Activated T-helper 1 cell treated with anti-CD3 and anti-CD28 coated beads, Interleukin-2, amount 50 U/mL, for 16 hours (primary cell): ENCODE results near the gene ANKRD36B.
"Not testable (repeated sequence)": the region's sequence is repeated elsewhere in the genome, so short reads cannot be mapped to it uniquely, and the experiment has no call there.

Experiments
- DNase-seq, 2 donors: peaks; one replicate each; pipeline ENCODE4 v3.0.0-alpha.2; 2020; ENCODE audit warnings: low read depth in 1 of 2, low spot score in 1 of 2

ANKRD36B gene

DNA sequence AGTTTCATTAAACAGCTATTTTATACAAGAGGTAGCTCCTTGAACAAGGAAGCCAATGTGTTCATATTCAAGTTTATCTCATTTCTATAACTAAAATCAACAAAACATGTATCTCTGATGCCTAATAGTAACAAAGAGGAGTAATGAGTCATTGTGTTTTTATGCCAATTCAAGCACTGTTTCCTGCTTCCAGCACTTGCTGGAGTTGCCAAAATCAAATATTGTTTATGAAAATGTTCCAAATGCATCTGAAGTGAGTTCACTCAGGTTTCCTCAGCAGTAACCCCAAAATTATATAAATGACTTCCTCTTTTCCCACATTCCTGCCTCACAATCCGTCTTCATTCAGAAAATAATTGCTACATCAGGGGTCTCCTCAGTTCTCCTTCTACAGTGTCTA lies 39.2 kb downstream of the ANKRD36B start:
- DNase-seq: not testable (repeated sequence)

DNA sequence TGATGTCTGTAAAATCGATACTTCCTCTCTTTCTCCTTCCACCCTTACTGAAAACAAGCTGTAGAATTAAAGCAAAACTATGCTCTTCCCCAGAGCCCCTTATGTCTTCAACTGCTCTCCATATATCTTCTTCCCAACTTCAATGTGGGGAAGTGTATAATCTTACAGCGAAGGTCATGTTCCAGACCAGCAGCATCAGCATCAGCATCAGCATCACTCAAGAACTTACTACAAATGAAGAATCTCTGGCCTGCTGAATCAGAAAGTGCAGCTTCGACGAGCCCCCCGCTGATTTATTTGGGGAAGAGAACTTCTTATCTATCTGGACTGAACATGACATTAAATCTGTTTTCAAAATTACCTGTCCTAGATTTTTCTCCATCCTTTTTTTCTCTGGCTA lies 40.6 kb downstream of the ANKRD36B start:
- DNase-seq: not testable (repeated sequence)

DNA sequence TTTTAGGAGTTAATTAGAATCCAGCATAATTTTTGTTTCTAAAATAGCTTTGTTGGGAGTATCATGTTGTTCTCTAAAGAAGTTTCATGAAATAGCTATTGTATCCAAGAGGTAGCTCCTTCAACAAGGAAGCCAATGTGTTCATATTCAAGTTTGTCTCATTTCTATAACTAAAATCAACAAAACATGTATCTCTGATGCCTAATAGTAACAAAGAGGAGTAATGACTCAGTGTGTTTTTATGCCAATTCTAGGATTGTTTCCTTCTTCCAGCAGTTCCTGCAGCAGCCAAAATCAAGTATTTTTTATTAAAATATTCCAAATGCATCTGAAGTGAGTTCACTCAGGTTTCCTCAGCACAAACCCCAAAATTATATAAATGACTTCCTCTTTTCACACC lies 41.1 kb downstream of the ANKRD36B start:
- DNase-seq: not testable (repeated sequence)

DNA sequence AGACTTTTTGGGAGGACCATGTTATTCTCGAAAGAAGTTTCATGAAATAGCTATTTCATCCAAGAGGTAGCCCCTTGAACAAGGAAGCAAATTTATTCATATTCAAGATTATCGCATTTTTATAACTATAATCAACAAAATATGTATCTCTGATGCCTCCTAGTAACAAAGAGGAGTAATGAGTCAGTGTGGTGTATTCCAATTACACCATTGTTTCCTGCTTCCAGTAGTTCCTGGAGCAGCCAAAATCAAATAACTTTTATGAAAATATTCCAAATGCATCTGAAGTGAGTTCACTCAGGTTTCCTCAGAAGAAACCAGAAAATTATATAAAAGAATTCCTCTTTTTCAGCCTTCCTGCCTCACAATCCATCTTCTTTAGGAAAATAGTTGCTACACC lies 43.0 kb downstream of the ANKRD36B start:
- no peak for DNase-seq

DNA sequence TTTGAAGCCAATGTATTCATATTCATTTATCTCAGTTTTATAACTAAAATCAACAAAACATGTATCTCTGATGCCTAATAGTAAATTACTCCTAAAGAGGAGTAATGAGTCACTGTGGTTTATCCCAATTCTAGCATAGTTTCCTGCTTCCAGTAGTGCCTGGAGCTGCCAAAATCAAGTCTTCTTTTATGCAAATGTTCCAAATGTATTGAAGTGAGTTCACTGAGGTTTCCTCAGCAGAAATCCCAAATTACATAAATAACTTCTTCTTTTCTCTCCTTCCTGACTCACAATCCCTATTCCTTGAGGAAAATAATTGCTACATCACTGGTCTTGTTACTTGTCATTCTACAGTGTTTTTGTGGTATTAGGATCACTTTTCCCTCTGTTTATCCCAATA lies 44.8 kb downstream of the ANKRD36B start:
- not testable (repeated sequence) for DNase-seq

DNA sequence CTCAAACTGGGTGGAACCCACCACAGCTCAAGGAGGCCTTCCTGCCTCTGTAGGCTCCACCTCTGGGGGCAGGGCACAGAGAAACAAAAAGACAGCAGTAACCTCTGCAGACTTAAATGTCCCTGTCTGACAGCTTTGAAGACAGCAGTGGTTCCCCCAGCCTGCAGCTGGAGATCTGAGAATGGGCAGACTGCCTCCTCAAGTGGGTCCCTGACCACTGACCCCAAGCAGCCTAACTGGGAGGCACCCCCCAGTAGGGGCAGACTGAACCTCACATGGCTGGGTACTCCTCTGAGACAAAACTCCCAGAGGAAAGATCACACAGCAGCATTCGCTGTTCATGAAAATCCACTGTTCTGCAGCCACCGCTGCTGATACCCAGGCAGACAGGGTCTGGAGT lies 63.8 kb downstream of the ANKRD36B start:
- DNase-seq: not testable (repeated sequence)

DNA sequence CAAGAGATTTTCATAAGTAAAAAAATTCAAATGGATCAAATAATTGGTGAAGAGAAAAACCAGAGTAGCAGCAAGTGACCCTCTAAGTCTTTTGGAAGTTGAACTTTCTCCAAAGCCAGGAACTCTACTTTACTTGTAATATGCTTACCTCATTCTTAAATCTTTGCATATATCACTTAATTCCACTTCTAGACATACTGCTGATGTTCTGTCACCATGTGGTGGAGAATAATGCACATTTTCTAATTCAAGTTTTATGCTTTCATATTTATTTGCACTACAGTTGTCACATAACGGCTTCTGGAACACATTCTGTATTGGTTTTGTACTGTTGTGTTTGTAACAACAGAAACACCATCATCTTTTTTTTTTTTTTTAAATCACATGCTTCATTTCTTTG lies 65.9 kb downstream of the ANKRD36B start:
- not testable (repeated sequence) for DNase-seq

DNA sequence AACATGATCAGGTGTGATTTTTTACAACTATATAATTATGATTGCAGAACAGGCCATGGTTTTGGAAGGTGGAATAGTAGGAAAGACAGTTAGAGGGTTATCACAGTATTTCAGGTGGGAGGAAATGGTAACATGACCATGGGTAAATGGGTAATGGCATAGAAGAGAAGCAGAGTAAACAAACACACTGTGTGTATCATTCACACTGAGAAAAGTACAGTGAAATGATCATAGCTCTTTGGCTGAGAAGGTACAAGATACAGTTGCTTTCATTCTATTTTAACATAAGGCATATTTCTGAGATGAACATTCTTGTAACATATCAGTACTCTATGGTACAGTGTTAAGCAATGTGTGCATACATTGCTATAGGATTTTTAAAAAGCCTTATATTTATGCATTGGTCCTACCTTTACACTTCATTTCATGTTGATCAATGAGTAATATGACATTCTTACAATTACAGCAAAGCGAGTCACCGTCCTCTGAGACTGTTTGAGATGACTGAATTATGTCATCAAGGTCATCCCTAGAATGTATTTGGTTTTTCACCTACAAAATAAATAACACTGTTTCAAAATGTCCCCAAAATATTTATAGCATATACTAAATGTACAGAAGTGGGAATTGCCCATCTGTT lies 66.6 kb downstream of the ANKRD36B start:
- not testable (repeated sequence) for DNase-seq

DNA sequence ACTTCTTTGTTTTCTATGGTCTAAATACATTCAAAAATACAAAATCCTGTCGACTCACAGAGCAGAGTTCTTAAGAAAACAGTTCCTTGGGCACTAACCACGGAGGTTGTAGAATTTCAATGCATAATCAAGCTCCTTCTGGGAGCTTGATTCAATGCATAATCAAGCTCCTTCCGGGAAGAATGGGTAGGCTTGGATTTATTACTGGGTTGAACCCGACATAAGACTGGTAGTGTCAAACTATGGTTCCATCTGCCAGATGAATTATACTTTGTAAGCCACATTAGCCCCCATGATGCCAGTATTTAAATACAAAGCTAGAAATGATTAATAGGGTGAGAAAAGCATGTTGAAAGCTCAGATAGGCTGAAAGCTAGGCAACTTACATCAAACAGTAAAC lies 94.0 kb downstream of the ANKRD36B start:
- DNase-seq: not testable (repeated sequence)

DNA sequence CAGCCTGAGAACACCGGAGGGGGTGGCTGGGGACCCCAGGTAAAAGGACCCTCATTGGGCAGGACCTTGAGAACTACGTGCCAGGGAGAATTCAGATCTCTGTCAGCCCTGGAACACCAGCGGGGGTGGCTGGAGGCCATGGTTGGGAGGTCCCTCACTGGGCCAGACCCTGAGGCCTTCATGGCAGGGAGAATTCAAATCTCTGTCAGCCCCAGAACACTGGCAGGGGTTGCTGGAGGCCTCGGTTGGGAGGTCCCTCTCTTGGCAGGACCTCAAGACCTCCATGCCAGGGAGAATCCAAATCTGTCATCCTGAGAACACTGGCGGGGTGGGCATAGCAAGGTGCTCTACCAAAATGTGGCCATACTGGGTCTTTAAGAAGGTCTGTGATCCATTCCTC lies 99.5 kb downstream of the ANKRD36B start:
- not testable (repeated sequence) for DNase-seq
